RWPE1 (cell line): ENCODE results near the gene HSFX4.
"Not testable (repeated sequence)": the region's sequence is repeated elsewhere in the genome, so short reads cannot be mapped to it uniquely, and the experiment has no call there.

ENCODE experiments used
- CTCF ChIA-PET: fragments of 350-600 bp; sonication (Branson Sonifier 250); formaldehyde crosslinking; extraction: SDS; loops from one replicate; lab custom pipeline; 2021; lab: Yijun Ruan, JAX
- POLR2A ChIA-PET: fragments of 400-600 bp; formaldehyde crosslinking; extraction: SDS; loops from one replicate; lab custom pipeline; 2020; ENCODE audit warnings: antibody characterized with exemption; ENCODE audit not compliant: low non-redundant PET; lab: Yijun Ruan, JAX
- DNase-seq: peaks from one replicate; pipeline ENCODE4 v3.0.0; 2012; ENCODE audit warnings: low spot score
- H3K27ac ChIP-seq: fragments of 450-650 bp; 2 replicates; pipeline ENCODE4 v1.5.1; 2017
- TF ChIP-seq, protein P1 (sequence below): fragments of 450-650 bp; conservative IDR thresholded peaks from 2 replicates; pipeline ENCODE4 v1.5.1; 2017; ENCODE audit warnings: low read depth, mild to moderate bottlenecking

HSFX4 gene, protein sequence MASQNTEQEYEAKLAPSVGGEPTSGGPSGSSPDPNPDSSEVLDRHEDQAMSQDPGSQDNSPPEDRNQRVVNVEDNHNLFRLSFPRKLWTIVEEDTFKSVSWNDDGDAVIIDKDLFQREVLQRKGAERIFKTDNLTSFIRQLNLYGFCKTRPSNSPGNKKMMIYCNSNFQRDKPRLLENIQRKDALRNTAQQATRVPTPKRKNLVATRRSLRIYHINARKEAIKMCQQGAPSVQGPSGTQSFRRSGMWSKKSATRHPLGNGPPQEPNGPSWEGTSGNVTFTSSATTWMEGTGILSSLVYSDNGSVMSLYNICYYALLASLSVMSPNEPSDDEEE

GRCh38 chrX:149929400-149929799, at the start of gene HSFX4:
Gene HSFX4 (plus strand): TSS chrX:149929573. CDS start chrX:149929645, 72 bp downstream.
- CTCF ChIA-PET, POLR2A ChIA-PET, DNase-seq, H3K27ac ChIP-seq: not testable (repeated sequence)

GRCh38 chrX:149881081-149881711, 48.2 kb upstream of the HSFX4 start, which contains the start of gene MAGEA8:
Gene MAGEA8 (plus strand): TSS chrX:149881183. CDS start chrX:149884273, 3,090 bp downstream.
- H3K27ac ChIP-seq: no peak within 1 kb of the TSS
- CTCF ChIA-PET: interaction anchor here (1.3 kb wide), 1 partner anchor 10 kb away, joined by 9 read pairs; no protein-coding TSS in a partner anchor
- no peak for DNase-seq
- TF ChIP-seq, protein P1, sequence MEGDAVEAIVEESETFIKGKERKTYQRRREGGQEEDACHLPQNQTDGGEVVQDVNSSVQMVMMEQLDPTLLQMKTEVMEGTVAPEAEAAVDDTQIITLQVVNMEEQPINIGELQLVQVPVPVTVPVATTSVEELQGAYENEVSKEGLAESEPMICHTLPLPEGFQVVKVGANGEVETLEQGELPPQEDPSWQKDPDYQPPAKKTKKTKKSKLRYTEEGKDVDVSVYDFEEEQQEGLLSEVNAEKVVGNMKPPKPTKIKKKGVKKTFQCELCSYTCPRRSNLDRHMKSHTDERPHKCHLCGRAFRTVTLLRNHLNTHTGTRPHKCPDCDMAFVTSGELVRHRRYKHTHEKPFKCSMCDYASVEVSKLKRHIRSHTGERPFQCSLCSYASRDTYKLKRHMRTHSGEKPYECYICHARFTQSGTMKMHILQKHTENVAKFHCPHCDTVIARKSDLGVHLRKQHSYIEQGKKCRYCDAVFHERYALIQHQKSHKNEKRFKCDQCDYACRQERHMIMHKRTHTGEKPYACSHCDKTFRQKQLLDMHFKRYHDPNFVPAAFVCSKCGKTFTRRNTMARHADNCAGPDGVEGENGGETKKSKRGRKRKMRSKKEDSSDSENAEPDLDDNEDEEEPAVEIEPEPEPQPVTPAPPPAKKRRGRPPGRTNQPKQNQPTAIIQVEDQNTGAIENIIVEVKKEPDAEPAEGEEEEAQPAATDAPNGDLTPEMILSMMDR: no peak
- POLR2A ChIA-PET: no interaction called here

DNA sequence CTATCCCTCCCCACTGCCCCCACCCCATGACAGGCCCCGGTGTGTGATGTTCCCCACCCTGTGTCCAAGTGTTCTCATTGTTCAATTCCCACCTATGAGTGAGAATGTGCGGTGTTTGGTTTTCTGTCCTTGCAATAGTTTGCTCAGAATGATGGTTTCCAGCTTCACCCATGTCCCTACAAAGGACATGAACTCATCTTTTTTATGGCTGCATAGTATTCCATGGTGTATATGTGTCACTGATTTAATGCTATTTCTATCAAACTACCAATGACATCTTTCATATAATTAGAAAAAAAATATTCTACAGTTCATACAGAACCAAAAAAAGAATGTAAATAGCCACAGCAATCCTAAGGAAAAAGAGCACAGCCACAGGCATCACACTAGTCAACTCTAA, 38.5 kb upstream of the HSFX4 start:
- H3K27ac ChIP-seq, POLR2A ChIA-PET, CTCF ChIA-PET, DNase-seq: not testable (repeated sequence)

DNA sequence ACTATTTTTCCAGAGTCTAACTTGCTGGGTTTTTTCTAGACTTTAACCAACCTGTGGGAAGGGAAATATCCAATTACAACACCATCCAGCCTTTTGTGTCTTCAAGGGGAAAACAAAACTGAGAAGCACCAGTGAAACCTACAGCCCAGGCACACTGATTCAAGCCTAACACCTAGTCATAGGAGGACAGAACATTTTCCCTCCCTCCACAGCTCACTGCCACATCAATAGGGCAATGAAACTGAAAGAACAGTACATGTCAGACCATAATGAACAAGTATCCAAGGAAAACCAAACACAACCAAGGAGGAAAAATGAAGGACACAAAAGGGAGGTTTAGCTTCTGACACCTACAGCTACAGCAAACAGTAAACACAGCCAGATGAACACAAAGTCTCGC, 30.8 kb upstream of the HSFX4 start:
- ChIA-PET CTCF (interaction anchor here (0.6 kb wide), 1 partner anchor 144 kb away, joined by 4 read pairs; no protein-coding TSS in a partner anchor), POLR2A (no interaction called here)
- TF ChIP-seq, protein P1: no peak
- DNase-seq: no peak
- no peak overlapping the region for H3K27ac ChIP-seq

DNA sequence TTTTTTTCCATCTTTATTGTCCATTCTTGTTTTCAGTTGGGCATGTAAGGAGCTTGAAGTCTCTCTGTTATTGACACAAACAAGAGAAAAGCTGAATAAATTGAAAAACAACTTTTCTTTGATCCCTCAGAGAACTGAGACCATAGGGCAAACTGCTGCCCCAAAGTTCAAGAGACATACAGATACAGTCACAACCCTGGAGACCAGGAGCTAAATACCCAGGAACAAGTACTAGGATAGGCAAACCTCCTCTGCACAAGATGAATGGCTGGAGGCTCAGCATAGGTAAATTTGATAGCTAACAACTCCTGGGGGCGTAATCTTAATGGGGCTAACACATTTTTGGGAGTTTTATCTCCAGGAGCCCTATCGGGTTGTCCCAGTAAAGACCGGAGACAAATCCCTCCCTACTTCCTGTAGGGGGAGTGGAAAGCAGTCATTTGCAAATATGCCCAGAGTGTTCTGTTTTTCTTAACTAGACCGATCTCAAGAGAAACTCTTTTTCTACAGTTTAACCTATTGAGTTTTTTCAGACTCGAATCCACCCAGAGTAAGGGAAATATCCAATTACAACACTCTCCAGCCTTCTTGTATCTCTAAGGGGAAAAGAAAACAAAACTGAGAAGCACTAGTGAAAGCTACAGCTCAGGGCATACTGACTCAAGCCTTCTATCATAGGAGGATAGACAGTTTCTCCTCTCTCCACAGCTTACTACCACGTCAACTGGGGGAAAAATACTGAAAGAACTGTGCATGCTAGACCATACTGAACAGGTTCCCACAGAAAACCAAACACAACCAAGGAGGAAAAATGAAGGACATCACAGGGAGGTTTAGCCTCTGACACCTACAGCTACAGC, 25.3 kb upstream of the HSFX4 start:
- TF ChIP-seq, protein P1: no peak

GRCh38 chrX:149908308-149908707, 21.1 kb upstream of the HSFX4 start:
- POLR2A ChIA-PET: no interaction called here
- H3K27ac ChIP-seq: no peak overlapping the region
- no peak for DNase-seq
- TF ChIP-seq, protein P1: no peak
- CTCF ChIA-PET: interaction anchor here (0.7 kb wide), 1 partner anchor 532 kb away, joined by 3 read pairs; no protein-coding TSS in a partner anchor

More for the DNA sequence above, 25.3 kb upstream of the HSFX4 start:
- POLR2A ChIA-PET: no interaction called here
- CTCF ChIA-PET: interaction anchor here (0.6 to 1.0 kb wide), 2 partner anchors 9 to 710 kb away, joined by 3 to 4 read pairs; no protein-coding TSS in a partner anchor
- no peak for DNase-seq
- no peak overlapping the region for H3K27ac ChIP-seq

GRCh38 chrX:149908727-149909126, 20.6 kb upstream of the HSFX4 start:
- POLR2A ChIA-PET: no interaction called here
- CTCF ChIA-PET: interaction anchor here (0.7 kb wide), 1 partner anchor 533 kb away, joined by 3 read pairs; no protein-coding TSS in a partner anchor

More at GRCh38 chrX:149908727-149909126, 20.6 kb upstream of the HSFX4 start:
- TF ChIP-seq, protein P1: no peak
- H3K27ac ChIP-seq: no peak overlapping the region
- DNase-seq: no peak
